Right lobe of liver (tissue), 4 donors: ENCODE measurements around the gene TTLL6.

ENCODE experiments used
- CTCF ChIP-seq, 4 donors: fragments of 200-600 bp in 3 of 4; fragments of 450-650 bp in 1 of 4; IDR thresholded peaks; one replicate each; pipeline versions ENCODE4 v1.5.1 to v1.8.0; 2016 to 2022; ENCODE audit warnings: antibody characterized with exemption in 4 of 4, mild to moderate bottlenecking in 2 of 4
- POLR2A ChIP-seq: fragments of 450-650 bp; IDR thresholded peaks from one replicate; pipeline ENCODE4 v1.6.1; 2017; ENCODE audit warnings: antibody characterized with exemption, mild to moderate bottlenecking
- donor health status: DM: no; HTN: no; CAD: no.
- donor health status: DM: no; HTN: no; CAD: no.
- donor health status: DM: no; HTN: yes; CAD: no.

GRCh38 chr17:48724251-48725003 is 92.6 kb downstream of the TTLL6 start:
- TF ChIP-seq CTCF (IDR thresholded peaks at IDR 0.05), result peak; percentile 58 to 81 (median 74)
- no peak for TF ChIP-seq POLR2A
